Dermis microvascular lymphatic vessel endothelial cell (primary cell): Measurements from ENCODE around the gene ZFYVE28. TPM values are rescaled to one million over a fixed set of nuclear protein-coding genes. Genes with fewer than 3 reads are reported as not detected.

Source experiments
- DNase-seq, 2 donors: peaks; one replicate each; pipeline versions ENCODE4 v3.0.0 to v3.0.0-alpha.2; 2010; ENCODE audit warnings: low read depth in 2 of 2
- total RNA-seq: library from RNA; depleted of rRNA; stranded (reverse); fragments of >200 nt; gene quantifications from 2 replicates; pipeline ENCODE4 v1.2.1, GENCODE V29; 2014

ZFYVE28 gene
- total RNA-seq, 1 donor from 2014 or later: 1.8 TPM

DNA sequence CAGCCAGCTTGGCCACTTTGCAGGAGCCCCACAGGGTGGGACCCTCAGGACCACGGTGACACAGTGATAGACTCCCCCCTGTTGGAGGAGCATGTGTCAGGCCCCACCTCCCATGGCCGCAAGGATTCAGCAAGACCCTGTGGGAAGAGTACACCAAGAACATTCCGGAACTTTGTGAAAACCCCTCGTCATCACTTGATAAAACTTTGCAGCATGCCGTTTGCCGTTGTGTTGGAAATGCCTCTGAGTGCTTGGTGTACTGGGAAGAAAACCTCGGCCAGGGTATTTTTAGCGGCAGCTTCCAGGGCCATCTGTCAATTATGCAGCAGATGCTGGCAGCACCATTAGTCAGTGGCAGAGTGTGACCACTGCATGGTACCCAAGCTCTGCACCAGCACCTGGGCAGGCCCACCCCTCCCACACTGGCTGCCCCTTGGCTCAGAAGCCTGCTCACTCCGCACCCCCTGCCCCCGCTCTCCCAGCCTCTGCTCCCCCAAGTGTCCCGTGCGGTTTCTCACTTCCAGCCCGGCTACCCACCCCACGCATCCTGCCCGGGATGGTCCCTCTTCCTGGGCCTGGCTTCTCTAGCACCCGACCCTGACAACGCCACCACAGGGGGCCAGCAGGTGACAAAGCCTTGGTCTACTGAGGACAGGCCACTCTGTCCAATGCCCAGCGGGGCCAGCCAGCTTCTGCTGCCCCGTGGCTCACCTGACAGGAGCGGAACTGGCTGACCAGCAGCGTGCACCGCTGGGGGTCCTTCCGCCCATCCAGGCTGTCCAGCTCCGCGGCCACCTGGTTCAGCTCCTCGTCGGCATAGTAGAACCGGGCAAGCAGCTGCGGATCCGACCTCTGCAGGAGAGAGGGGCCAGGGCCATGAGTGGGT, 65.0 kb downstream of the ZFYVE28 start:
- DNase-seq: no peak

DNA sequence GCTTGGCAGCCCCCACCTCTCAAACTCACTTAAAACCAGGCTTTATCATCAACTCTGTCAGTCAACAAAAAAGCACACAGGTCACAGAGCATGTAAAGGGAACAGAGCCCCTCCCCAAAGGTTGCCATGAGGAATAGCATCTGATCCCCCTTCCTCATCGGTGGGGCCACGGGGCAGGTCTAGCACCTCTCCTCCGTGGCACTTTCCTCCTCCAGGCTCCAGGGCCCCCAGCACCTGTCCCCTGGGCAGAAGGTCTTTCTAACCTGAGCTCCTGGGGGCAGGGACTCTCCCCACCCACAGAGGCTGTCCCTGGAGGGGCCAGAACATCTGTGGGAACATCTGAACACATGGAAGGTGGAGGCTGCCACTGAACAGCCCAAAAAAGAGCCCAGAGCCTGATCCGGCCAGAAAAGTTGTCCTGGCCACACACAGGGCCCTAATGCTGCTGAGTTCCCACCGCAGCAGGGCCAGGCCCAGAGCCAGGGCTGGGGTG, 65.7 kb downstream of the ZFYVE28 start:
- DNase-seq: no peak

DNA sequence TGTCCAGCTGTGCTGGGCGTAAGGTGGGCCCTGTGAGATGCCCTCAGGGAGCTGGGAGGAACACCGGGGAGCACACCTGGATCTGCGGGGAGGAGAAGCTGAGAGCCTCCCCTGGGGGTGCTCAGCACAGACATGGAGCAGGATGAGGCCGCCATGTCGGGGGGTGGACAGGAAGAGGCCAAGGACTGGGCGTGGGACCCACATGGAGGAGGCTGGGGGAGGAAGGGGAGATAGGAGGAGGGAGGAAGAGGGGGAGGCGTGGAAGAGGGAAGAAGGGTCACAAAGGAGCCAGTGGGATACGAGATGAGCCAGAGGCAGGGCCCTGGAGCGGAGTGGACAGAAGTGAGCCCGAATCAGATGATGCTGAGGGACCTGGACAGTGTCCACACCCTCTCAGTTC, 66.3 kb downstream of the ZFYVE28 start:
- no peak for DNase-seq

DNA sequence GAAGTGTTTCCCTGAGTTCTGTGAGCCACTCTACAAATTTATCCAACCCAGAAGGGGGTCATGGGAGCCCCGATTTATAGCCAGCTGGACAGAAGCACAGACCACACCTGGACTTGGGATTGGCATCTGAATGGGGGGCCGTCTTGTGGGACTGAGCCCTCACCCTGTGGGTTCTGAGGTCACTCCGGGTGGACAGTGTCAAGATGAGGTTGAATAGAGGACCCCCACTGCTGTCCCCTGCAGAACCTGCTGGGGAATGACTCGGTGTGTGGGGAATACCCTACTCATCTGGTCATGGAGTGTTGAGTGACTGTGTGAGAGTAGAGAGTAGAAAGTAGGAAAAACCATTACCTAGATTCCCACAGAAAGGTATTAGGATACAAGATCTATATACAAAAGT, 67.5 kb downstream of the ZFYVE28 start:
- no peak for DNase-seq

DNA sequence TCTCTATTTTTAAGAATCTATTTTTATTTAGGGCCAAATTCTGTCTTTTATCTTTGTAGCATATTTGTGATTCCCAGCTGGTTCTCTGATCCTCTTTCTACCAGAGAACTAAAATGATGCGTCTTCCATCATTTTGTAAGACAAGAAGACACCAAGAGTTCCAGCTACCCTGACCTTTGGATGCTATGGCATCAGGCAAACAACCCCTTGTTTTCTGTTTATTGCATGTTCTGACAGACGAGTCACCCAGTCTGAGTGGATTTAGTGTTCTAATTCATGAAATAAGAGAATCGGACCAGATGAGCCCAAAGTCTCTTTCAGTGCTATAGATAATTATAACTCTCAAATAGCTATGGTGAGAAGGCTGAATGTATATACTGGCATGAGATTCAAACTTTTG, 69.7 kb downstream of the ZFYVE28 start:
- no peak for DNase-seq

DNA sequence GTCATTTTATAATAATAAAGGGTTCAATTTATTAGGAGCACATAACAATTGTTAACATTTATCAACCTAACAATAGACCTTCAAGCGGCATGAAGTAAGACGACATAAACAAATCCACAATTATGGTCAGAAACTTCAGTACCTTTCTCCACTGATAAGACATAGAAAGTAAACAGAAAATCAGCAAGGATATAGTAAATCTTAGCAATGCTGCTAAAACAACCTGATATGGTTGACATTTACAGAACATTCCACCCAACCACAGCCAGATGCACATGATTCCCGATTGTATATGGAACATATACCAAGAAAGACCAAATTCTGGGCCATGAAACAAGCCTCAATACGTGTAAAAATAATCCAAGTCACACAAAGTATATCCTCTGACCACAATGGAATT, 71.3 kb downstream of the ZFYVE28 start:
- DNase-seq: no peak

DNA sequence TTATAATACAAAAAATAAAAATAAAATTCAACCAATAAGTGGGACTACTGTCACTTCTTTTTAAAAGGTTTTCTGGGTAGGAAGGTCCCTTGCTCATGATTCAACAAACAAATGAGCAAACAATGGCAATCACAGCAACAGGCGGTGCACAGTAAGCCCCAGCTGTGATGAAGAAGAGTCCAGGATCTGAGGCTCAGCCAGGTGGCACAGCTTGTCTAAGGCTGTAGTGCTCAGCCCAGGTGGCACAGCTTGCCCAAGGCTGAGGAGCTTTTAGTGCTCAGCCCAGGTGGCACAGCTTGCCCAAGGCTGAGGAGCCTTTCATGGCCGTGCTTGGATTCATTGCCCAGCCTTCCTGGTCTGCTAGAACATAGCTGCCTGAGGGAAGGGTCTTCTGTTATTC, 75.0 kb downstream of the ZFYVE28 start:
- no peak for DNase-seq

DNA sequence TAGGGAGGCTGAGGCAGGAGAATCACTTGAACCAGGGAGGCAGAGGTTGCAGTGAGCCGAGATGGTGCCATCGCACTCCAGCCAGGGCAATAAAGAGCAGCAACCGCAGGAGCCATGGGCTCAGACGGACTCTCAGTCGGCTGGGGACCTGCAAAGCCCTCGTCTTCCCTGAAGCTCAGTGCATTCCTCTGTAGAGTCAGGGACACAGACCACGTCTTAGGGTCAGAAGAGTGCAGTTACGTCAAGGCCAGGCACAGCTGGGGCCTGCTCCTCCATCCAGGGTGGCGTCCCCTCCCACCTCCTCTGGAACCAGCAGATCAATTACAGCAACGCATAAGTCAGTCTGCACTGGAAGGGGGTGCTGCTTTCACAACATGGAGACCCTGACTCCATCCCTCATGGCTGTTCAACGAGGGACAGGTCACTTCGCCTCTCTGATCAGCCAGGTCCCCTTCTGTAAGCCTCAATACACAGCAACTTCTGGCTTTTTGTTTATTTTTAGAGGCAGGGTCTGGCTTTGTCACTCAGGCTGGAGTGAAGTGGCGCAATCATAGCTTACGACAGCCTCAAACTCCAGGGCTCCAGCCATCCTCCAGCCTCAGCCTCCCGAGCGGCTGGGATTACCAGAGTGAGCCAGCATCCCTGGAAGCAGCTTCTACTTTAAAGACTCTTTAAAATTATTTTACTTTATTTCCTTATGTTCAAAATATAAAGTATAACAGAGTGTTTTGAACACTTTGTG, 76.4 kb downstream of the ZFYVE28 start:
- DNase-seq: no peak

DNA sequence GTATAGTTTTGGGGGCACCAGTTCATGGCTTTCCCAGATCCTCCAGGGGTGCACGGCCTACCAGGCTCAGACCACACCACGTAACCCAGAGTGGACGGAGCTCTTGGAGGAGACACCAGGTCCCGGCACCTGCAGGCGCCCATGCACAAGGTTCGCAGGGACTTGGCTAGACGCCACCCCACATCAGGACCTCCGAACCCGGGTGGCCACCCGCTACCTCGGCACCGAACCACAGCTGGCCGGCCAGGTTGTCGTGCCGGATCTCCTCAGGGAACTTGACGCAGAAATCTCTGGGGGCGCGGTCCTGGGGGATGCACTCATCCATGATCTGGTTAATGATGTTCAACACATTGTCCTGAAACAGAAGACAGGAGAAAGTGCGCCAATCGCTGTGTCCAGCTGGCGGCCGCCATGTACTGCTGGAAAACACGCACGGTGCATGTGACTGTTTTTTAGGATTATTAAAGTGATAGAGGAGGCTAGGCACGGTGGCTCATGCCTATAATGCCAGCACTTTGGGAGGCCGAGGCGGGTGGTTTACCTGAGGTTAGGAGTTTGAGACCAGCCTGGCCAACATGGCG, 77.1 kb downstream of the ZFYVE28 start:
- no peak for DNase-seq

DNA sequence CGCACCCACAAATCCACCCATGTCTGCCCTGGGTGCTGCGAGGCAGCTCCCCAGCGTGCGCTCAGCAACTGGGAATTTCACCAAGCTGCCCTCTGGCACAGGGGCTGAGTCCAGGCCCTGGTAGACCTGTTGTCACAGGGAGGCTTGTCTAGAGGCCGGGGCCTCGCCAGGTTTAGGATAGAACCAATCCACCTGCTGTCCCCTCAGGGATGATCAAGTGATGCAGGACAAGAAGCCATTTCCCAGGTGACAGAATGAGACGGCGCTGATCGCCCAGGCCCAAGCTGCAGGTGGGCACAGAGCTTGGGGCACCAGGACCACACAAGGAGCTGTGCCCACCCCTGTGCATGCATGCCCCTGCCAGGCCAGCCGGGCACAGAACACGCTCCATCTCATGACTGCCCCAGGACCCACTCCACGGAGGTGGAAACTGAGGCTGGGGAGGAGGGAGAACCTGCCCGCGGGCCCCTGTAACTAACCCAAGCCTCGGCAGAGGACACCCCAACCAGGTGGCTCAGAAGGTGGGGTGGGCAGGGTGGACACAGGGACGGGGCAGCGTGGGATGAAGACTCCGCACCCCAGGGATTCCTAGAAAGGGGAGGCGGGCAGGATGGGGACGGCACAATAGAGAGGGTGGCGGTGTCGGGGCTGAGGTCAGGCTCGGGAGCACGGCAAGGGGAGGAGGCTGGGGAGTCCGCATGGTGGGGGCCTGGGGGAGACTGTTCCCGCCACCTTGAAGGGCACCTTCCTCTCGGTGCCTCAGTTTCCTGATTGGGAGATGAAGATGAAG, 78.0 kb downstream of the ZFYVE28 start:
- no peak for DNase-seq

DNA sequence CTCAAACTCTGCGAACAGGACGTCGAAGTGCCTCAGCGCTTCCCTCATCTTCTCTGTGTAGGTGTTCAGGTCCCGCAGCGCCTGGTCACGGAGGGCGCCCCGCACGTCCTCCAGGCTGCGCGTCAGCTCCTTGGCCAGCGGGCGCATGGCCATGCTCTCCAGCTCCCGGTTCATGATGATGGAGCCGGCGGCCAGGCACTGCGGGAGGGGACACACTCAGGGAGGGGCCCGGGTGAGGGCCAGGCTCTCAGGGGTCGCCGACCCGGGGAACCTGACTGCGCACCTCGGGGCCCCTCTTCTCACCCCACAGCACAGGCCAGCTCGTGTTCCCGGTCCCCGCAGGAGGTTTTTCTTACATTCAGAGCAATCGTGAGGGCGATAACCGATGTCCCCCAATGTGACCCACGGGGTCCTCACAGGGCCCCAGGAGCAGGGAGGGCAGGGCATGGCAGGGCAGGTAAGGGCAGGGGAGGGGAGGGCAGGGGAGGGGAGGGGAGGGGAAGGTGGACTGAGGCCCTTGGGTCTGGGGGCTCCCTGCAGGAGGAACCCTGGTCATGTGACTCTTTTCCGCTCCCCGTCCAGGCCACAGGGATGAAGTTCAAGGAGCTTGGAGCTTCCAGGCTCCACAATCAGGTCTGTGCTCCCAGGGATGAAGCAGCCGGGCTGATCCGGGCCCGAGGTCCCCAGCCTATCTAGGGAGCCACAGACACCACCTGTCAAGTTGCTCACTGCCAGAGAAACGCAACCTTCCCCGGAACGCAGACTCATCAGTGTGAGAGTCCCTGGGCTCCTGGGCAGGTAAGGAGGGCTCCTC, 78.8 kb downstream of the ZFYVE28 start:
- no peak for DNase-seq

DNA sequence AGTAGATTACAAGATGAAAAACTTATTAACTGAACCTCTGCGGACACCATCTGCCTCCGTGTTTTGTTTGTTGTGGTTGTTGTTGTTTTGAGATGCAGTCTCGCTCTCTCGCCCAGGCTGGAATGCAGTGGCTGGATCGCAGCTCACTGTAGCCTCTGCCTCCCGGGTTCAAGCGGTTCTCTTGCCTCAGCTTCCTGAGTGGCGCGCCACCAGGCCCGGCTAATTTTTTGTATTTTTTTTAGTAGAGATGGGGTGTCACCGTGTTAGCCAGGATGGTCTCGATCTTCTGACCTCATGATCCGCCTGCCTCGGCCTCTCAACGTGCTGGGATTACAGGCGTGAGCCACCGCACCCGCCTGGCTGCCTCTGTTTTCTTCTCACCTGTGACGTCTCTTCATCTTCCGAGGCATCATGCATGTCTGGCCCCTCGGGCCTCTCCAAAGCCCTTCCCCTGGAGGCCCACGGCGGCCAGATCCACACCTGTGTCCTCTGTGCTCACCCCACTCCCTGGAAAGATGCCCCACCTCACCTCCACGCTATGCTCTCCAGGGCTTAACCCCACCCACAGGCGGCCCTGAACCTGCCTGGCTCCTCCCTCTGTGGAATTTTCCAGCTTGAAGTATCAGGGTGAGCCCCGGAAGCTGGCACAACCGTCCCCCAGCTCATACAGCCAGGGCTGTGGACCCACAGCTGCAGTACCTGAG, 79.5 kb downstream of the ZFYVE28 start:
- DNase-seq: no peak

DNA sequence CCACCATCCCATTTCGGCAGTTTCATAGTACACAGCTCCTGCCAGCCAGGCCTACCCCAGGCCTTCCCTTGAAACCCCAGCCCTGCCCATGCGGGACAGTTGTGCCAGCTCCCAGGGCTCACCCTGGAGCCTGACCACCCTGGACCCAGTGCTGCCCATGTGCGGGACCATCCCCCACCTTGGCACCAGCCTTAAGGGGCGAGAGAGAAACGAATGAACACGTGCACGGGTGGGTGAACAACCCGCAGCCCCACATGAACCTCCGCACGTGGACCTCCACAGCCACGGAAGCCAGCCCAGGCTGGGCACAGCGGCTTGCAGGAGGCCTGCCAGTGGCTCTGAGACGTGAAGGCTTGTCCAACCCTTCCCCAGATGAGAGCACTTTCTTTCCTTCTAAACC, 80.5 kb downstream of the ZFYVE28 start:
- DNase-seq: no peak

DNA sequence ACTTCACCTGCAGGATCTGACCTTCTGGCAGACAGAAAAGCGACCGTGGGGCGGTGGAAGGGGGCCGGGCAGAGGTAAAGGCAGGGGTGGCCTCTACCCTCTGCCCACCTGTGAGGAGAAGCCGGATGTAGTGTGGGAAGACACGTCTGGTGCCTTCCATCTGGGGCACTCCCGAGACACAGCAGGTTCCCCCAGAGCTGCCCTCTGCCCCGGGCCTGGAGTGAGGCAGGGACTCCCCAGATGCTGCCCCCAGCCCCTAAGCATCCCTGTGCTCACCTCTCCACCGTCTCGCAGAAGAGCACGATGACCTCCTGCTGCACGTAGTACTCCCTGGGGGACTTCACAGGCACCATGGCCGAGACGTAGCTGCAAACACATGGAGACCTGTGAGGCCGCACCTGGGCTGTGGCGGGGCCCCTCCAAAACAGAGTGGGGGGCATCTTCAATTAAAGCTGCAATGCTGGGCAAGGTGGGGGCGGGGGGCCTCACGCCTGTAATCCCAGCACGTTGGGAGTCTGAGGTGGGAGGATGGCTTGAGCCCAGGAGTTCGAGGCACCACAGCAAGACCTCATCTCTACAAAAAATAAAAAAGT, 81.2 kb downstream of the ZFYVE28 start:
- no peak for DNase-seq

DNA sequence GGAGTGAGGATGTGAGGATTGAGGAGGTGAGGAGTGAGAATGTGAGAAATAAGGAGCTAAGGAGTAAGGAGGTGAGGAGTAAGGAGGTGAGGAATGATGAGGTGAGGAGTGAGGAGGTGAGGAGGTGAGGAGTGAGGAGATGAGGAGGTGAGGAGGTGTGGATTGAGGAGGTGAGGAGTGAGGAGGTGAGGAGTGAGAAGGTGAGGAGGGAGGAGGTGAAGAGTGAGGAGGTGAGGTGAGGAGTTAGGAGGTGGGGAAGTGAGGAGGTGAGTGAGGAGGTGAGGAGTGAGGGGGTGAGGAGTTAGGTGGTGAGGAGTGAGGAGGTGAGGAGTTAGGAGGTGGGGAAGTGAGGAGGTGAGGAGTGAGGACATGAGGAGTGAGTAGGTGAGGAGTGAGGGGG, 81.8 kb downstream of the ZFYVE28 start:
- no peak for DNase-seq

DNA sequence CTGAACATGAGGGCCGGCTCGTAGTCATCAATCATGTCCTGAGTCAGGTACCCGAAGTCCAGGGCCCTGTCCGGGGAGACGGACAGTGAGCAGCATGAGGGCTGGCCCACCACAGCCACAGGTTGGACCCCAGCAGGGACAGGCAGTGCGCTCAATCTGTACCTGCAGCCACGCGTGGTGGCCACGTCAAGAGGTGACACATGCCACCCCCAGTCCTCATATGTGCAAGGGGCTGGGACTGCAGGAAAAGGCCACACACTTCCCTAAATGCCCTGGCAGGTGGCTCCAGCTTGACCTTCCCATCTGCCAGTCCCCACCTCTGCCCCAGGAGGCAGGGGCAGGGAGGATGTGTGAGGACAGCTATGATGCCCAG, 82.7 kb downstream of the ZFYVE28 start:
- DNase-seq: no peak

DNA sequence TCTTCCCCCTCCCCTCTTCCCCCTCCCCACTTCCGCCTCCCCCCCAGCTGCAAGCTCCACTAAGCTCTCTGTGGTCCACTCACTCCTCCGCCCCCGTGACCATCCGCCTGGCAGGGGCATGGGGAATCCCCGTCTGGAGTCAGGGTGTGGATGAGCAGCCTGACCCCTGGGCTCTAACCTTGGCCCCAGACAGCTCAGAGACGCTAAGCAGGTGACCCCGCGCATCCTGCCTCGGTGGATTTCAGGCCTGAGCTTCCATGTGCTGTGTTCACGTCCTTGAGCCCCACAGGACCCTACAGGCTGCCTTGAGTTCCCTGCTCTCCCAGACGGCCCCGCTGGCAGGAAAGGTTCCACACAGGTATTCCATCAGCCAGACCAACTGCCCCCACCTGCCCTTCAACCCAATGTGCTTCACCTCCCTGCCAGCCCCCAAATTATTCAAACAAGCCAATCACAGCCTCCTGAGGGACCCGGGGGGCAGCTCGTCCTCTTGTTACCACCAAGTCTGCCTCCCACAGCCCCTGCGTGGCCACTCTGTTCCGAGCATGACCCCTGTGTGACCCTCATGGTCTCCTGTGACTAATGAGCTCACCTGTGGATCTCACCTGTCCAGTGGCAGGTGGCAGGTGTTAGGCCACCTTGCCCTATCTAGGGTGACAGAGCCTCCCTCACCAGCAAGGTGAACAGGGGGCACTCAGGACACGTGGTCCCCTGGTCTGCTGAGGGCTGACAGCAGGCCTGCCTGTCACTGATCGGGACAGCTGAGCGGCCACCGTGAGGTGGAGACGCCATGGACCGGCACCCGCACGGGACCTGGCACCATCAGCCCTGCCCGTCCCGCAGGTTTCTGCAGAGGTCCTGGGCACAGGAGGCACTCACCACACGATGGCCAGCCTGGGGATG, 83.4 kb downstream of the ZFYVE28 start:
- DNase-seq: no peak

DNA sequence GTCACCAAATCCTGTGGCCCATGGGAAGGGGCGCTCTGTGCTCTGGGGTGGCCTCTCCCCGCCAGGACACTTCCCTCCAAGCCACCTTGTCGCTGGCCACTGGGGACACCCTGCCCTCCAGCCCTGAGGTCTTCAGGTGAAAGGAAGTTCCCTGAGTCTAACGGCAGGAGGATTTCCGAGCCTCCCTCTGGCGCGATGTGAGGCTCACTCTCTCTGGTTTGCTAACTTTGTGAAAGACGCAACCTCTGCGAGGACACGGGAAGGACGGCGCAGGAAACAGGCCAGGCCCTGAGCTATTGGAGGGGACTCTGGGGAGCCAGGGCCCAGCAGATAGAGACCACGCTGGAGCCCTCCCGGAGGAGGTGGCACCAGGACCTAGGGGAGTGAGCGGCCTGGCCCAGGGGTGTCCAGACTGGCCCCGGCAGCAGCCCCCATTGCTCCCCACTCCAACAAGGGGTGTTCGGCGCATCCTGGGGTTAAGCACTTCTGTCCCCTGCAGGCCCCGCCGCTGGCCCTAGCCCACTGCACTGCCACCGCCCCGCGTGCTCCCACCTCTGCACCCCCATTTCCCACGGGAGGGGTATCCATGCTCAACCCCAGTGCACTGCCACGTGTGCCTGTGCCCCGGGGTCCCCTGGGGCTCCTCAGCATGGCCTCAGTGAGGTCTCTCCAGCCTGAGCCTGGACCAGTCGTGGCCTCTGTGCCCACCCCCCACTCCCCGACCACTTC, 84.4 kb downstream of the ZFYVE28 start:
- DNase-seq: no peak
